NT2/D1 (cell line): ENCODE data around the gene RAX2.

Source experiments
- SUZ12 ChIP-seq: IDR thresholded peaks from 2 replicates; pipeline ENCODE4 v1.6.1; 2011; ENCODE audit not compliant: insufficient read length, insufficient read depth; ENCODE audit errors: extremely low read depth
- YY1 ChIP-seq: IDR thresholded peaks from 2 replicates; pipeline ENCODE4 v1.6.1; 2011; ENCODE audit not compliant: insufficient read length, insufficient read depth
- ZNF274 ChIP-seq: IDR thresholded peaks from 2 replicates; pipeline ENCODE4 v1.6.1; 2011; ENCODE audit warnings: mild to moderate bottlenecking, low read depth, low read length

GRCh38 chr19:3723883-3724282, 48.1 kb downstream of the RAX2 start:
- TF ChIP-seq YY1 (no peak), ZNF274 (no peak), SUZ12 (no peak)
